Type B pancreatic cell (in vitro differentiated cells): ENCODE data around the gene SETD3. TPM values are rescaled to one million over a fixed set of nuclear protein-coding genes. Genes with fewer than 3 reads are reported as not detected.

Experiments used
- DNase-seq: peaks from one replicate; pipeline ENCODE4 v3.0.0; 2021; ENCODE audit warnings: mixed read lengths; ENCODE audit not compliant: unreplicated experiment; ENCODE audit errors: extremely low spot score
- H3K27ac Mint-ChIP-seq: 2 replicates; pipeline ENCODE4 v1.8.0; 2021; ENCODE audit warnings: mild to moderate bottlenecking, mixed read lengths
- H3K27me3 Mint-ChIP-seq: 2 replicates; pipeline ENCODE4 v1.8.0; 2021; ENCODE audit warnings: mixed read lengths
- H3K36me3 Mint-ChIP-seq: 2 replicates; pipeline ENCODE4 v1.8.0; 2021; ENCODE audit warnings: mixed read lengths
- H3K4me1 Mint-ChIP-seq: one replicate; pipeline ENCODE4 v1.8.0; 2021; ENCODE audit warnings: mixed read lengths; ENCODE audit not compliant: unreplicated experiment
- H3K4me3 Mint-ChIP-seq: 2 replicates; pipeline ENCODE4 v1.8.0; 2021; ENCODE audit warnings: mild to moderate bottlenecking, mixed read lengths
- H3K9me3 Mint-ChIP-seq: 2 replicates; pipeline ENCODE4 v1.8.0; 2021; ENCODE audit warnings: mixed read lengths
- CTCF ChIP-seq: fragments of 200-600 bp; sonication (generic); conservative IDR thresholded peaks from 2 replicates; pipeline ENCODE4 v1.5.0; 2021; ENCODE audit warnings: antibody characterized with exemption, mild to moderate bottlenecking
- total RNA-seq: library from RNA; stranded (reverse); gene quantifications from 2 replicates; pipeline ENCODE4 v1.2.1, GENCODE V29; 2021; ENCODE audit warnings: low replicate concordance

The SETD3 gene
- total RNA-seq, 1 donor from 2014 or later: 50.2 TPM

DNA sequence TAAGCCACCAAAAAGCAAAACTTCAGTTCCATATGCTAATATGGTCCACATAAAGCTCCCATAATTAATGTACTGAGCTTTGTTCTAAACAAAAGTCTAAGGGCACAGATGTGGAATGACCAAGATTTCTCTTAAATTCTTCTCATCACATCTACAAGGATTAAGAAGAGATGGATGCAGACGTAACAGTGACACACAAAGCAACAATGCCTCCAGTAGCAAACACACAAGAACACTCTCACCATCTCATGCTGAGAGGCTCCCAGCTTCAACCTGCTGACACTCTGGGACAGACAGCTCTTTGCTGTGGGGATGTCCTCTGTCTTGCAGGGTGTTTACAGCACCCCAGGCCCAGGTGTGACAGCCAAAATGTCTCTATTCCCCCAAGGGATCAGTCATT, 48.2 kb downstream of the SETD3 start:
- TF ChIP-seq CTCF: no peak
- no peak overlapping the region for H3K4me3 Mint-ChIP-seq
- H3K27ac Mint-ChIP-seq: no peak overlapping the region
- H3K4me1 Mint-ChIP-seq: no peaks in the 10 kb centered on the region
- DNase-seq: no peak
- no peaks in the 10 kb centered on the region for H3K9me3 Mint-ChIP-seq
- peaks cover 50% of the 10 kb centered on the region for H3K36me3 Mint-ChIP-seq
- H3K27me3 Mint-ChIP-seq: no peaks in the 10 kb centered on the region

DNA sequence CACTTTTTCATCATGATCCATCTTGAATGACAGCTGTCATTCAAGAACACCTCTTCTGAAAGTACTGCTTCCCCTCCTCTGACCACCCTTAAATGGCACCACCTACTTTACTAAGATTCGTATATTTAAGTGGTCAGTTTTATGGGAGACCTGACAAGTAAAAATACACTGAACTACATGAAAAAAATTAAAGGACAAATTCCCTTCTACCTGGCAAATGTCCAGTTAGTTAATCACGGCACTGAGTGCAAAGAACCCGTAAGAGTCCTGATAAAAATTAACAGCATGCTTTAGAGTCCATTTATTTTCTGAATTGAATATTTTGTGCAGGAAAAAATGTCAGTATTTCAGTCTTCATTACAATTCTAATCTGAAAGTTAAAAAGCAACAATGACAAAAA, 48.7 kb downstream of the SETD3 start:
- no peaks in the 10 kb centered on the region for H3K9me3 Mint-ChIP-seq
- no peak for DNase-seq
- no peaks in the 10 kb centered on the region for H3K27me3 Mint-ChIP-seq
- H3K4me3 Mint-ChIP-seq: no peak overlapping the region
- H3K36me3 Mint-ChIP-seq: peaks cover 48% of the 10 kb centered on the region
- no peaks in the 10 kb centered on the region for H3K4me1 Mint-ChIP-seq
- no peak overlapping the region for H3K27ac Mint-ChIP-seq
- TF ChIP-seq CTCF: no peak

GRCh38 chr14:99430491-99430890, 50.2 kb downstream of the SETD3 start:
- Mint-ChIP-seq H3K27ac (no peak overlapping the region), H3K4me1 (peaks cover 9% of the 10 kb centered on the region), H3K4me3 (no peak overlapping the region), H3K36me3 (peaks cover 46% of the 10 kb centered on the region), H3K27me3 (no peaks in the 10 kb centered on the region), H3K9me3 (no peaks in the 10 kb centered on the region)
- DNase-seq: no peak
- TF ChIP-seq CTCF: peak; percentile 67

DNA sequence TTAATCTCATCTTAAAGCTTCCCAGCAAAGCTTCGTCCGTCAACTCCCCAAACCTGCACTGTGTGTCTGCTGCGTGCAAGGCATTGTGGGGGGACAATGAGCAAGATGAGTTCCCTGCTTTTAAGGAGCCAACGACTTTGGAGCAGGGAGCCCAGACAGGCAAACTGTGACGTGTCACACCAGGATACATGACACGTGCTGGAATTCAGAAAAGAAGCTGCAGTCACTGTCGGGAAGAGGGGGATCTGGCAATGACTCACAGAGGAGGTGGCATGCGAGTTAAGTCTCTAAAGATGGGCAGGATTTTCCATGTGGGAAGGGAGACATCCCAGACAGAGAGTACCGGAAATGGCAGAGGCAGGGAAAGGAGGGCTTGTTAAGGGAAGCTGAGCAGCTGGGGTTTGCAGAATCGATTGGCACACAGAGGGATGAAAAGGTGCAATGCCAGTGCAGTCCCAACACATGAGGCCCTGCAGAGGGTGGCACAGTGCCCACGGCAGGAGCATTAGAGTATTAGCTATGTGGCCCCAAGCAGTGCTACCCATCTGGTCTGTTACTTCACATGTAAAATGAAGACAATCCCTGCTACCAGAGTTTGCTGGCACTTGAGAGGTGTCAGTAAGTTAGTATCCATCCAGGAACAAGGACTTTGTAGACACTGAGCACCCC, 52.9 kb downstream of the SETD3 start:
- Mint-ChIP-seq H3K27me3 (no peaks in the 10 kb centered on the region), H3K4me3 (no peak overlapping the region), H3K27ac (no peak overlapping the region), H3K36me3 (peaks cover 38% of the 10 kb centered on the region), H3K9me3 (no peaks in the 10 kb centered on the region), H3K4me1 (peaks cover 20% of the 10 kb centered on the region)
- no peak for DNase-seq
- no peak for TF ChIP-seq CTCF

- H3K4me3 Mint-ChIP-seq: no peak overlapping the region
- peaks cover 20% of the 10 kb centered on the region for H3K4me1 Mint-ChIP-seq
- peaks cover 37% of the 10 kb centered on the region for H3K36me3 Mint-ChIP-seq
- H3K27ac Mint-ChIP-seq: no peak overlapping the region
- no peak for DNase-seq
- H3K9me3 Mint-ChIP-seq: no peaks in the 10 kb centered on the region
- TF ChIP-seq CTCF: no peak
- no peaks in the 10 kb centered on the region for H3K27me3 Mint-ChIP-seq
These were observed 53.8 kb downstream of the SETD3 start for GRCh38 chr14:99426813-99427346.
